Liver (tissue), 9 donors: ENCODE results near the gene DFFB. TPM values are rescaled to one million over a fixed set of nuclear protein-coding genes. Genes with fewer than 3 reads are reported as not detected.

Experiments used
- DNase-seq: peaks from one replicate; pipeline ENCODE4 v3.0.0-alpha.2; 2017; ENCODE audit warnings: low spot score
- H3K27ac ChIP-seq, 2 donors: one replicate each; pipeline ENCODE4 v1.7.0; 2013; ENCODE audit warnings: inconsistent platforms in 2 of 2, low read length in 2 of 2, control low read depth in 1 of 2, low read depth in 1 of 2, mild to moderate bottlenecking in 1 of 2
- H3K27me3 ChIP-seq, 4 donors: one replicate each; pipeline versions ENCODE4 v1.6.1 to v1.7.0; 2013; ENCODE audit warnings: low read length in 3 of 4, inconsistent platforms in 1 of 4, mild to moderate bottlenecking in 1 of 4, moderate library complexity in 1 of 4; ENCODE audit not compliant: control insufficient read depth in 4 of 4, insufficient read depth in 4 of 4
- H3K36me3 ChIP-seq, 4 donors: one replicate each; pipeline versions ENCODE4 v1.6.1 to v1.7.0; 2013; ENCODE audit warnings: low read length in 3 of 4, mild to moderate bottlenecking in 3 of 4, low read depth in 1 of 4, moderate library complexity in 1 of 4; ENCODE audit not compliant: control insufficient read depth in 4 of 4, insufficient read depth in 3 of 4
- H3K4me1 ChIP-seq, 4 donors: one replicate each; pipeline versions ENCODE4 v1.6.1 to v1.7.0; 2013; ENCODE audit warnings: low read length in 3 of 4, mild to moderate bottlenecking in 3 of 4, moderate library complexity in 1 of 4; ENCODE audit not compliant: control insufficient read depth in 4 of 4, insufficient read depth in 4 of 4
- H3K4me3 ChIP-seq, 3 donors: one replicate each; pipeline versions ENCODE4 v1.6.1 to v1.7.0; 2013; ENCODE audit warnings: low read length in 3 of 3, control low read depth in 1 of 3, low read depth in 1 of 3, mild to moderate bottlenecking in 1 of 3
- H3K9ac ChIP-seq, 2 donors: one replicate each; pipeline ENCODE4 v1.7.0; 2013; ENCODE audit warnings: low read length in 2 of 2, mild to moderate bottlenecking in 2 of 2, moderate library complexity in 2 of 2, control low read depth in 1 of 2, low read depth in 1 of 2
- H3K9me3 ChIP-seq, 4 donors: one replicate each; pipeline versions ENCODE4 v1.6.1 to v1.7.0; 2013; ENCODE audit warnings: low read length in 3 of 4; ENCODE audit not compliant: control insufficient read depth in 4 of 4
- ATF3 ChIP-seq: IDR thresholded peaks from 2 replicates; pipeline ENCODE4 v1.6.1; 2016; ENCODE audit warnings: antibody characterized with exemption
- EGR1 ChIP-seq, 2 donors: IDR thresholded peaks; 2 replicates each; pipeline ENCODE4 v1.6.1; 2016 to 2018; ENCODE audit warnings: antibody characterized with exemption in 2 of 2, low read depth in 2 of 2
- GABPA ChIP-seq, 2 donors: IDR thresholded peaks in 1 of 2; conservative IDR thresholded peaks in 1 of 2; 2 replicates each; pipeline ENCODE4 v1.6.1; 2016; ENCODE audit warnings: antibody characterized with exemption in 2 of 2, mild to moderate bottlenecking in 1 of 2, moderate library complexity in 1 of 2
- HNF4A ChIP-seq, 2 donors: conservative IDR thresholded peaks; 2 replicates each; pipeline ENCODE4 v1.6.1; 2016; ENCODE audit warnings: antibody characterized with exemption in 2 of 2, mild to moderate bottlenecking in 2 of 2
- HNF4G ChIP-seq: IDR thresholded peaks from 2 replicates; pipeline ENCODE4 v1.6.1; 2016; ENCODE audit warnings: antibody characterized with exemption
- JUND ChIP-seq, 2 donors: IDR thresholded peaks; 2 replicates each; pipeline ENCODE4 v1.6.1; 2016; ENCODE audit warnings: antibody characterized with exemption in 2 of 2
- MAX ChIP-seq: IDR thresholded peaks from 2 replicates; pipeline ENCODE4 v1.6.1; 2016; ENCODE audit warnings: antibody characterized with exemption
- NR2F2 ChIP-seq: IDR thresholded peaks from 2 replicates; pipeline ENCODE4 v1.6.1; 2016; ENCODE audit warnings: antibody characterized with exemption
- REST ChIP-seq: IDR thresholded peaks from 2 replicates; pipeline ENCODE4 v1.6.1; 2016; ENCODE audit warnings: antibody characterized with exemption, mild to moderate bottlenecking
- RXRA ChIP-seq, 2 donors: IDR thresholded peaks; 2 replicates each; pipeline ENCODE4 v1.6.1; 2017 to 2018; ENCODE audit warnings: antibody characterized with exemption in 2 of 2, mild to moderate bottlenecking in 1 of 2
- SP1 ChIP-seq: IDR thresholded peaks from 2 replicates; pipeline ENCODE4 v1.6.1; 2018; ENCODE audit warnings: antibody characterized with exemption, mild to moderate bottlenecking
- TAF1 ChIP-seq: conservative IDR thresholded peaks from 2 replicates; pipeline ENCODE4 v1.6.1; 2016; ENCODE audit warnings: antibody characterized with exemption, mild to moderate bottlenecking
- YY1 ChIP-seq: IDR thresholded peaks from 2 replicates; pipeline ENCODE4 v1.6.1; 2016; ENCODE audit warnings: antibody characterized with exemption, mild to moderate bottlenecking
- WGBS: extraction: QIAGEN DNeasy Blood & Tissue Kit; methylation state at CpG from one replicate; pipeline ENCODE4 v1.1.7; 2013; 5-methylcytosine and 5-hydroxymethylcytosine counted together
- polyA plus RNA-seq, 2 donors: library from polyadenylated mRNA; stranded (reverse) in 1 of 2; unstranded in 1 of 2; fragments of 200-250 nt in 1 of 2; fragments of >200 nt in 1 of 2; fragmentation: Nextera tagmentation in 1 of 2; extraction: Ambion mirVana in 1 of 2; gene quantifications; one replicate each; pipeline versions ENCODE4 v1.2.1 to v1.2.3, GENCODE V29; 2013 to 2015
- total RNA-seq, 2 donors: library from RNA; depleted of rRNA; stranded (reverse); fragments of >200 nt; gene quantifications; one replicate each; pipeline ENCODE4 v1.2.3, GENCODE V29; 2014
- TF ChIP-seq, protein P1 (sequence below): IDR thresholded peaks from 2 replicates; pipeline ENCODE4 v1.6.1; 2016; ENCODE audit warnings: antibody characterized with exemption
- TF ChIP-seq, protein P2 (sequence below): fragments of 150-350 bp; IDR thresholded peaks from 2 replicates; pipeline ENCODE4 v1.5.1; 2017; ENCODE audit warnings: improper control_type of control experiment, low read depth, low read length; ENCODE audit not compliant: missing input control
- donor health status: healthy.
- donor health status: healthy.
- donor health status: healthy.
- donor health status: healthy.
- donor health status: healthy.

DFFB gene
- total and polyA plus RNA-seq, 4 donors, result 0.92 to 6.1 (median 2.9) TPM

DNA sequence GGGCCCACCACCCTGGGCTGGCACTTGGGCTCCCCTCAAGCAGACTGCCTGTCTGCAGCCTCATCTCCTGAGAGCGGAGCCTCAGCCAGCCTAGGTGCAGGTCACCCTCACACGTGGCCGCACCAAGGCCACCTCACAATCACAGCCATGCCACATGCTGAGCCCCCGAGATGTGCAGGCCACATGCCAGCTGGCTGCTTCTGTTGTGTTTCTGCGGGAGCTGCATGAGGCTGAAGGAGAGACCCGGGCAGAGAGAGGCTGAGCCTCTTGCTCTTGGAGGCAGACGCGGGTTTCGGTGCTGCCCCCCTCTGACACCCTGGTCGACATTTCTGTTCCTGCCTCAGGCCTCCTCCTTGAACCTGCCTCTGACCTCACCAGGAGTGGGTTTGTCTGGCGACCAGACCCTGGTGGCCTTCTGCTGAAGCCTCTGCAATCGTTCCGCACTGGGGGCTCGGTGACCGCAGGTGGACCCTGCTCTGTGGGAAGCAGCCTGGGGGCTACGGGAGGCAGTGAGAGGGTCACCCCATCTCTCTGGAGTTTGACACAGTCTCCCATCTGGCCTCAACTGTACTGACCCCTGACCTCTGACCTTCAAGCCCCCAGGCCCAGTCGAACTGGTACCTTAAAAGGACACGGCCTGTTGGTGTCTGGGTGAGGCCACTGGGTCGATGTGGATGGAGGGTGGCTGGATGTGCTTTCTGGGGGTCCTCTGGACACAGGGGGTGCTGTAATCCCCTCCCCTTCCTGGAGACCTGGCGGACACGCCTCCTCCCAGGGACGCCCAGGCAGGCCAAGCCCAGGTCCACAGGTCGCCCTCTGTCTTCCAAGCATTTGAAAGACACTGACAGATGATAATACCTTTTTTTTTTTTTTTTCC lies 55.8 kb downstream of the DFFB start:
- Histone ChIP-seq H3K27me3 (peaks cover 0 to 3% (median 0%) of the 10 kb centered on the region in 4 donors), H3K4me1 (peaks cover 0 to 6% (median 1%) of the 10 kb centered on the region in 4 donors), H3K4me3 (no peak overlapping the region), H3K9ac (no peak overlapping the region), H3K36me3 (no peaks in the 10 kb centered on the region), H3K9me3 (no peaks in the 10 kb centered on the region), H3K27ac (no peak overlapping the region)
- no peak for TF ChIP-seq GABPA (IDR thresholded peaks at IDR 0.05 in 1 of 2, conservative IDR thresholded peaks at IDR 0.05 in 1 of 2)
- TF ChIP-seq, protein P1, sequence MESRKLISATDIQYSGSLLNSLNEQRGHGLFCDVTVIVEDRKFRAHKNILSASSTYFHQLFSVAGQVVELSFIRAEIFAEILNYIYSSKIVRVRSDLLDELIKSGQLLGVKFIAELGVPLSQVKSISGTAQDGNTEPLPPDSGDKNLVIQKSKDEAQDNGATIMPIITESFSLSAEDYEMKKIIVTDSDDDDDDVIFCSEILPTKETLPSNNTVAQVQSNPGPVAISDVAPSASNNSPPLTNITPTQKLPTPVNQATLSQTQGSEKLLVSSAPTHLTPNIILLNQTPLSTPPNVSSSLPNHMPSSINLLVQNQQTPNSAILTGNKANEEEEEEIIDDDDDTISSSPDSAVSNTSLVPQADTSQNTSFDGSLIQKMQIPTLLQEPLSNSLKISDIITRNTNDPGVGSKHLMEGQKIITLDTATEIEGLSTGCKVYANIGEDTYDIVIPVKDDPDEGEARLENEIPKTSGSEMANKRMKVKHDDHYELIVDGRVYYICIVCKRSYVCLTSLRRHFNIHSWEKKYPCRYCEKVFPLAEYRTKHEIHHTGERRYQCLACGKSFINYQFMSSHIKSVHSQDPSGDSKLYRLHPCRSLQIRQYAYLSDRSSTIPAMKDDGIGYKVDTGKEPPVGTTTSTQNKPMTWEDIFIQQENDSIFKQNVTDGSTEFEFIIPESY, result no peak
- no peak for TF ChIP-seq HNF4A (conservative IDR thresholded peaks at IDR 0.05)
- TF ChIP-seq YY1, result no peak
- TF ChIP-seq MAX, result no peak
- no peak for TF ChIP-seq HNF4G
- TF ChIP-seq ATF3, result no peak
- no peak for TF ChIP-seq NR2F2
- no peak for TF ChIP-seq EGR1 (IDR thresholded peaks at IDR 0.05; ENCODE audit: low read depth in 2 of 2)
- TF ChIP-seq REST, result no peak
- no peak for TF ChIP-seq TAF1
- TF ChIP-seq SP1, result no peak
- no peak for TF ChIP-seq JUND (IDR thresholded peaks at IDR 0.05)
- no peak for TF ChIP-seq RXRA (IDR thresholded peaks at IDR 0.05)
- 93% methylated on average over 23 of the region's 23 CpGs for WGBS
- DNase-seq, result no peak

DNA sequence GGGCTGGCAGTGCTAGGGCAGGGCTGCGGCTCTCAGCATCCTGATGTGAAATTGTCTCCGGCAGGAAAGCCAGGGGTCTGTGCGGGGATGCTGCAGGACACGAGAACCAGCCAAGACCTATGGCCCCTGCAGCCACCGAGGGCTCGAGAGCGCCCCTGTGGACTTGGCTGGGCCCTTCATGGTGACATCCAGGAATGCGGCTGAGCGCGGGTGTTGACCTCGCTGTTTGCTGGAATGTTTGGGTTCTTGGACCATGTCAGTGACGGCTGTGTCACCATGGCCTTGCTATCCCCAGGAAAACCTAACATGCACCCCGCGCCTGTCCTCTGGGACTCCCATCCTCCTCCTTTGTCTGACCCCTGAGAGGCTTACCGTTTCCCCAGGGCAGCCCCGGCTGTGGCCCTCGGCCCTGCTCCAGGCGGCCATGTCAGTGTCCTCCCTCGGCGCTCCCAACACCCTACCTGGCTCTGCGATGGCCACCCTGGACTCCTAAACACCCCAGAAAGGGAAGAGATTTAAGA lies 57.1 kb downstream of the DFFB start:
- Histone ChIP-seq H3K4me1 (peaks cover 0 to 6% (median 0%) of the 10 kb centered on the region in 4 donors), H3K4me3 (no peak overlapping the region), H3K27ac (no peak overlapping the region), H3K36me3 (no peaks in the 10 kb centered on the region), H3K27me3 (peaks cover 0 to 3% (median 0%) of the 10 kb centered on the region in 4 donors), H3K9me3 (no peaks in the 10 kb centered on the region), H3K9ac (no peak overlapping the region)
- no peak for DNase-seq
- WGBS, result 93% methylated on average over 21 of the region's 21 CpGs
- TF ChIP-seq REST (no peak), ATF3 (no peak), GABPA (IDR thresholded peaks at IDR 0.05 in 1 of 2, conservative IDR thresholded peaks at IDR 0.05 in 1 of 2) (no peak), TAF1 (no peak), MAX (no peak), YY1 (no peak)
- TF ChIP-seq, protein P2, sequence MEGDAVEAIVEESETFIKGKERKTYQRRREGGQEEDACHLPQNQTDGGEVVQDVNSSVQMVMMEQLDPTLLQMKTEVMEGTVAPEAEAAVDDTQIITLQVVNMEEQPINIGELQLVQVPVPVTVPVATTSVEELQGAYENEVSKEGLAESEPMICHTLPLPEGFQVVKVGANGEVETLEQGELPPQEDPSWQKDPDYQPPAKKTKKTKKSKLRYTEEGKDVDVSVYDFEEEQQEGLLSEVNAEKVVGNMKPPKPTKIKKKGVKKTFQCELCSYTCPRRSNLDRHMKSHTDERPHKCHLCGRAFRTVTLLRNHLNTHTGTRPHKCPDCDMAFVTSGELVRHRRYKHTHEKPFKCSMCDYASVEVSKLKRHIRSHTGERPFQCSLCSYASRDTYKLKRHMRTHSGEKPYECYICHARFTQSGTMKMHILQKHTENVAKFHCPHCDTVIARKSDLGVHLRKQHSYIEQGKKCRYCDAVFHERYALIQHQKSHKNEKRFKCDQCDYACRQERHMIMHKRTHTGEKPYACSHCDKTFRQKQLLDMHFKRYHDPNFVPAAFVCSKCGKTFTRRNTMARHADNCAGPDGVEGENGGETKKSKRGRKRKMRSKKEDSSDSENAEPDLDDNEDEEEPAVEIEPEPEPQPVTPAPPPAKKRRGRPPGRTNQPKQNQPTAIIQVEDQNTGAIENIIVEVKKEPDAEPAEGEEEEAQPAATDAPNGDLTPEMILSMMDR, result no peak
